ENCODE results near the gene TP73. TPM values are rescaled to one million over a fixed set of nuclear protein-coding genes. Genes with fewer than 3 reads are reported as not detected.

The TP73 gene
- total RNA-seq, 5 donors from 2014 or later (not counting 1 experiment from before 2014, with no cell fraction given): 0.12 to 0.21 (median 0.18) TPM; not detected in 1

GRCh38 chr1:3712573-3713535, 60.5 kb downstream of the TP73 start:
- POLR2A ChIA-PET: no interaction called here
- CTCF ChIA-PET: no interaction called here

GRCh38 chr1:3713840-3714239, 61.5 kb downstream of the TP73 start:
- Histone ChIP-seq H3K36me3 (ENCODE audit: control insufficient read depth in 2 of 2, extremely low read depth in 1 of 2, insufficient read depth in 1 of 2, low read length in 1 of 2) (no peaks in the 10 kb centered on the region), H3K27ac (ENCODE audit: low read length) (no peak overlapping the region), H3K27me3 (replicated peaks in 1 of 2; ENCODE audit: control insufficient read depth in 2 of 2, extremely low read depth in 1 of 2, insufficient read depth in 2 of 2, low read length in 1 of 2) (peaks cover 0 to 69% of the 10 kb centered on the region in 2 experiments), H3K4me1 (ENCODE audit: control insufficient read depth in 1 of 2, extremely low read depth in 1 of 2, insufficient read depth in 2 of 2, low read length in 2 of 2) (peaks cover 0 to 4% of the 10 kb centered on the region in 2 experiments), H3K4me3 (ENCODE audit: control insufficient read depth in 1 of 2, extremely low read depth in 1 of 2, low read length in 1 of 2) (no peak overlapping the region), H3K9me3 (no peaks in the 10 kb centered on the region)
- Mint-ChIP-seq H3K9me3 (no peaks in the 10 kb centered on the region), H3K4me1 (no peaks in the 10 kb centered on the region), H3K4me3 (no peak overlapping the region), H3K36me3 (no peaks in the 10 kb centered on the region), H3K27ac (no peak overlapping the region), H3K27me3 (peaks cover 5 to 18% of the 10 kb centered on the region in 2 donors)
- WGBS (ENCODE audit: insufficient coverage): 79% methylated on average over 5 of the region's 7 CpGs
- DNase-seq (no peak), ATAC-seq (replicated peaks in 1 of 4) (no peak)
- ChIA-PET POLR2A (no interaction called here), CTCF (no interaction called here)

More at GRCh38 chr1:3712573-3713535, 60.5 kb downstream of the TP73 start:
- no peak for DNase-seq
- ATAC-seq (replicated peaks in 1 of 4): no peak
- peaks cover 0 to 75% of the 10 kb centered on the region in 2 experiments for H3K27me3 ChIP-seq (replicated peaks in 1 of 2; ENCODE audit: control insufficient read depth in 2 of 2, extremely low read depth in 1 of 2, insufficient read depth in 2 of 2, low read length in 1 of 2)
- no peaks in the 10 kb centered on the region for H3K4me1 Mint-ChIP-seq
- no peak overlapping the region for H3K27ac Mint-ChIP-seq
- no peaks in the 10 kb centered on the region for H3K9me3 Mint-ChIP-seq
- no peak overlapping the region for H3K27ac ChIP-seq (ENCODE audit: low read length)
- H3K36me3 ChIP-seq (ENCODE audit: control insufficient read depth in 2 of 2, extremely low read depth in 1 of 2, insufficient read depth in 1 of 2, low read length in 1 of 2): no peaks in the 10 kb centered on the region
- 76% methylated on average over 14 of the region's 19 CpGs for WGBS (ENCODE audit: insufficient coverage)
- H3K4me3 Mint-ChIP-seq: no peak overlapping the region
- peaks cover 0 to 1% of the 10 kb centered on the region in 2 experiments for H3K4me1 ChIP-seq (ENCODE audit: control insufficient read depth in 1 of 2, extremely low read depth in 1 of 2, insufficient read depth in 2 of 2, low read length in 2 of 2)
- H3K4me3 ChIP-seq (ENCODE audit: control insufficient read depth in 1 of 2, extremely low read depth in 1 of 2, low read length in 1 of 2): no peak overlapping the region
- peaks cover 9 to 24% of the 10 kb centered on the region in 2 donors for H3K27me3 Mint-ChIP-seq
- H3K9me3 ChIP-seq: no peaks in the 10 kb centered on the region
- H3K36me3 Mint-ChIP-seq: no peaks in the 10 kb centered on the region

- 78% methylated on average over 9 of the region's 10 CpGs for WGBS (ENCODE audit: insufficient coverage)
- H3K9me3 ChIP-seq: no peaks in the 10 kb centered on the region
- no peaks in the 10 kb centered on the region for H3K9me3 Mint-ChIP-seq
- no peaks in the 10 kb centered on the region for H3K36me3 ChIP-seq (ENCODE audit: control insufficient read depth in 2 of 2, extremely low read depth in 1 of 2, insufficient read depth in 1 of 2, low read length in 1 of 2)
- POLR2A ChIA-PET: no interaction called here
- no peaks in the 10 kb centered on the region for H3K36me3 Mint-ChIP-seq
- H3K27ac ChIP-seq (ENCODE audit: low read length): no peak overlapping the region
- H3K27me3 Mint-ChIP-seq: peaks cover 5 to 18% of the 10 kb centered on the region in 2 donors
- no peak overlapping the region for H3K27ac Mint-ChIP-seq
- H3K4me1 ChIP-seq (ENCODE audit: control insufficient read depth in 1 of 2, extremely low read depth in 1 of 2, insufficient read depth in 2 of 2, low read length in 2 of 2): peaks cover 0 to 9% of the 10 kb centered on the region in 2 experiments
- ATAC-seq (replicated peaks in 1 of 4) (no peak), DNase-seq (no peak)
- H3K27me3 ChIP-seq (replicated peaks in 1 of 2; ENCODE audit: control insufficient read depth in 2 of 2, extremely low read depth in 1 of 2, insufficient read depth in 2 of 2, low read length in 1 of 2): peaks cover 0 to 65% of the 10 kb centered on the region in 2 experiments
- H3K4me1 Mint-ChIP-seq: peaks cover 0 to under 1% (median 0%) of the 10 kb centered on the region in 3 donors
- CTCF ChIA-PET: no interaction called here
- H3K4me3 ChIP-seq (ENCODE audit: control insufficient read depth in 1 of 2, extremely low read depth in 1 of 2, low read length in 1 of 2): no peak overlapping the region
- H3K4me3 Mint-ChIP-seq: no peak overlapping the region
Measured at GRCh38 chr1:3714284-3714741, 62.0 kb downstream of the TP73 start.

GRCh38 chr1:3714814-3715213, 62.5 kb downstream of the TP73 start:
- Mint-ChIP-seq H3K4me1 (peaks cover 0 to 5% (median 5%) of the 10 kb centered on the region in 3 donors), H3K27me3 (peaks cover 5 to 15% of the 10 kb centered on the region in 2 donors), H3K36me3 (no peaks in the 10 kb centered on the region), H3K9me3 (no peaks in the 10 kb centered on the region), H3K4me3 (no peak overlapping the region), H3K27ac (no peak overlapping the region)
- CTCF ChIA-PET: no interaction called here
- no peak overlapping the region for H3K27ac ChIP-seq (ENCODE audit: low read length)
- no peaks in the 10 kb centered on the region for H3K36me3 ChIP-seq (ENCODE audit: control insufficient read depth in 2 of 2, extremely low read depth in 1 of 2, insufficient read depth in 1 of 2, low read length in 1 of 2)
- WGBS (ENCODE audit: insufficient coverage): 82% methylated on average over 10 of the region's 10 CpGs
- POLR2A ChIA-PET: no interaction called here
- H3K4me3 ChIP-seq (ENCODE audit: control insufficient read depth in 1 of 2, extremely low read depth in 1 of 2, low read length in 1 of 2): no peak overlapping the region
- no peak for ATAC-seq (replicated peaks in 1 of 4)
- H3K9me3 ChIP-seq: no peaks in the 10 kb centered on the region
- DNase-seq: no peak
- peaks cover 0 to 60% of the 10 kb centered on the region in 2 experiments for H3K27me3 ChIP-seq (replicated peaks in 1 of 2; ENCODE audit: control insufficient read depth in 2 of 2, extremely low read depth in 1 of 2, insufficient read depth in 2 of 2, low read length in 1 of 2)
- peaks cover 0 to 14% of the 10 kb centered on the region in 2 experiments for H3K4me1 ChIP-seq (ENCODE audit: control insufficient read depth in 1 of 2, extremely low read depth in 1 of 2, insufficient read depth in 2 of 2, low read length in 2 of 2)

- Mint-ChIP-seq H3K4me3 (no peak overlapping the region), H3K4me1 (peaks cover 1 to 13% (median 7%) of the 10 kb centered on the region in 3 donors), H3K9me3 (no peaks in the 10 kb centered on the region), H3K27me3 (peaks cover 0 to 7% of the 10 kb centered on the region in 2 donors), H3K27ac (no peak overlapping the region), H3K36me3 (no peaks in the 10 kb centered on the region)
- no peak for ATAC-seq (replicated peaks in 1 of 4)
- 57% methylated on average over 4 of the region's 6 CpGs for WGBS (ENCODE audit: insufficient coverage)
- ChIA-PET CTCF (no interaction called here), POLR2A (no interaction called here)
- Histone ChIP-seq H3K27me3 (replicated peaks in 1 of 2; ENCODE audit: control insufficient read depth in 2 of 2, extremely low read depth in 1 of 2, insufficient read depth in 2 of 2, low read length in 1 of 2) (peaks cover 0 to 49% of the 10 kb centered on the region in 2 experiments), H3K36me3 (ENCODE audit: control insufficient read depth in 2 of 2, extremely low read depth in 1 of 2, insufficient read depth in 1 of 2, low read length in 1 of 2) (no peaks in the 10 kb centered on the region), H3K4me1 (ENCODE audit: control insufficient read depth in 1 of 2, extremely low read depth in 1 of 2, insufficient read depth in 2 of 2, low read length in 2 of 2) (peaks cover 0 to 24% of the 10 kb centered on the region in 2 experiments), H3K4me3 (ENCODE audit: control insufficient read depth in 1 of 2, extremely low read depth in 1 of 2, low read length in 1 of 2) (no peak overlapping the region), H3K27ac (ENCODE audit: low read length) (no peak overlapping the region), H3K9me3 (no peaks in the 10 kb centered on the region)
- DNase-seq: no peak
Measured at GRCh38 chr1:3716351-3716750, 64.0 kb downstream of the TP73 start.

- WGBS (ENCODE audit: insufficient coverage): 64% methylated on average over 13 of the region's 33 CpGs
- Histone ChIP-seq H3K9me3 (no peaks in the 10 kb centered on the region), H3K27ac (ENCODE audit: low read length) (no peak overlapping the region), H3K27me3 (replicated peaks in 1 of 2; ENCODE audit: control insufficient read depth in 2 of 2, extremely low read depth in 1 of 2, insufficient read depth in 2 of 2, low read length in 1 of 2) (peaks cover 0 to 41% of the 10 kb centered on the region in 2 experiments), H3K4me3 (ENCODE audit: control insufficient read depth in 1 of 2, extremely low read depth in 1 of 2, low read length in 1 of 2) (no peak overlapping the region), H3K4me1 (ENCODE audit: control insufficient read depth in 1 of 2, extremely low read depth in 1 of 2, insufficient read depth in 2 of 2, low read length in 2 of 2) (peaks cover 0 to 24% of the 10 kb centered on the region in 2 experiments), H3K36me3 (ENCODE audit: control insufficient read depth in 2 of 2, extremely low read depth in 1 of 2, insufficient read depth in 1 of 2, low read length in 1 of 2) (no peaks in the 10 kb centered on the region)
- DNase-seq: no peak
- ChIA-PET CTCF (no interaction called here), POLR2A (no interaction called here)
- no peak for ATAC-seq (replicated peaks in 1 of 4)
- Mint-ChIP-seq H3K27ac (no peak overlapping the region), H3K4me1 (peaks cover 1 to 14% (median 7%) of the 10 kb centered on the region in 3 donors), H3K36me3 (no peaks in the 10 kb centered on the region), H3K27me3 (peaks cover 0 to 3% of the 10 kb centered on the region in 2 donors), H3K9me3 (no peaks in the 10 kb centered on the region), H3K4me3 (no peak overlapping the region)
Measured at GRCh38 chr1:3717041-3717714, 64.9 kb downstream of the TP73 start.
